ENCODE measurements around the gene IFT22. TPM values are rescaled to one million over a fixed set of nuclear protein-coding genes. Genes with fewer than 3 reads are reported as not detected.
"Not testable (repeated sequence)": the region's sequence is repeated elsewhere in the genome, so short reads cannot be mapped to it uniquely, and the experiment has no call there.

IFT22 gene
- total RNA-seq, 1 experiment from 2014 or later, result 21.3 TPM

DNA sequence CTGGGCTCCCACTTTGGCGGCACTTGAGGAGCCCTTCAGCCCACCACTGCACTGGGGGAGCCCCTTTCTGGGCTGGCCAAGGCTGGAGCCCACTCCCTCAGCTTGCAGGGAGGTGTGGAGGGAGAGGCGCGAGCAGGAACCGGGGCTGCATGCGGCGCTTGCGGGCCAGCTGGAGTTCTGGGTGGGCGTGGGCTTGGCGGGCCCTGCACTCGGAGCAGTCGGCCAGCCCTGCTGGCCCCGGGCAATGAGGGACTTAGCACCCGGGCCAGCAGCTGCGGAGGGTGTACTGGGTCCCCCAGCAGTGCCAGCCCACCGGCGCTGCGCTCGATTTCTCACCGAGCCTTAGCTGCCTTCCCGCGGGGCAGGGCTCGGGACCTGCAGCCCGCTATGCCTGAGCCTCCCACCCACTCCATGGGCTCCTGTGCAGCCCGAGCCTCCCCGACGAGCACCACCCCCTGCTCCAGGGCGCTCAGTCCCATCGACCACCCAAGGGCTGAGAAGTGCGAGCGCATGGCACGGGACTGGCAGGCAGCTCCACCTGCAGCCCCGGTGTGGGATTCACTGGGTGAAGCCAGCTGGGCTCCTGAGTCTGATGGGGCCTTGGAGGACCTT lies 26.9 kb upstream of the IFT22 start:
- H3K36me3 Mint-ChIP-seq (ENCODE audit: insufficient read depth in 1 of 3, low read depth in 3 of 3); H3K4ac ChIP-seq (ENCODE audit: low read depth, low read length); H3T11ph ChIP-seq (ENCODE audit: low read length); H2BK5ac ChIP-seq (ENCODE audit: insufficient read length, low read length); H3K4me2 ChIP-seq (ENCODE audit: insufficient read depth, insufficient read length, low read length); DNase-seq; H2BK15ac ChIP-seq (ENCODE audit: low read depth, low read length); H4K8ac ChIP-seq (replicated peaks; ENCODE audit: insufficient read length, low read depth, low read length); H3K79me2 ChIP-seq (ENCODE audit: insufficient read depth, low read length); H3K4me1 ChIP-seq (ENCODE audit: insufficient read depth, low read length); H3K9me3 ChIP-seq (ENCODE audit: control insufficient read depth, low read depth, low read length); H3K23me2 ChIP-seq (ENCODE audit: insufficient read length, low read depth, low read length, poor library complexity, severe bottlenecking); H3K14ac ChIP-seq (ENCODE audit: insufficient read depth, low read length); H3K4me1 Mint-ChIP-seq; H3K23ac ChIP-seq (ENCODE audit: insufficient read length, low read depth, low read length); H4K20me1 ChIP-seq (ENCODE audit: control insufficient read depth, insufficient read depth, insufficient read length); H3K27ac Mint-ChIP-seq; H2BK20ac ChIP-seq (ENCODE audit: low read depth, low read length, poor library complexity, severe bottlenecking); H2AFZ ChIP-seq (ENCODE audit: low read length); H3K18ac ChIP-seq (ENCODE audit: insufficient read length, low read depth, low read length); H4K91ac ChIP-seq (ENCODE audit: insufficient read length, low read depth, low read length); H3K27me3 Mint-ChIP-seq (ENCODE audit: low read depth); H3K79me1 ChIP-seq (ENCODE audit: insufficient read depth, low read depth, low read length, poor library complexity, severe bottlenecking); H2BK12ac ChIP-seq (ENCODE audit: insufficient read length, low read depth, low read length); H2AK5ac ChIP-seq (ENCODE audit: insufficient read length, low read length); H3K27ac ChIP-seq (ENCODE audit: insufficient read length, low read depth, low read length); H3K56ac ChIP-seq (ENCODE audit: insufficient read length, low read depth, low read length); H2BK120ac ChIP-seq (ENCODE audit: low read depth, low read length, poor library complexity, severe bottlenecking); H3K4me3 Mint-ChIP-seq; H3K9me3 Mint-ChIP-seq; H3K9ac ChIP-seq (ENCODE audit: extremely low read depth, insufficient read length, low read length); H4K5ac ChIP-seq (ENCODE audit: insufficient read length, low read depth, low read length); H3K27me3 ChIP-seq (ENCODE audit: insufficient read depth, low read length): not testable (repeated sequence)
- WGBS (ENCODE audit: extremely low coverage, insufficient read length, low lambda C conversion rate), result no CpG with 5 or more reads among the region's 32 CpGs

All from H9 (cell line).